Stimulated activated naive CD8-positive, alpha-beta T cell treated with anti-CD3 and anti-CD28 coated beads, Interleukin-15, Interleukin-2, amounts not matched to agents 100 ng/mL and 50 ng/mL, for 24 hours (primary cell): ENCODE results near the gene PLCD1.
"Not testable (repeated sequence)": the region's sequence is repeated elsewhere in the genome, so short reads cannot be mapped to it uniquely, and the experiment has no call there.

ENCODE experiments used
- H3K27ac Mint-ChIP-seq: one replicate; pipeline ENCODE4 v1.8.0; 2021; ENCODE audit warnings: mild to moderate bottlenecking, mixed read lengths
- H3K27me3 Mint-ChIP-seq: one replicate; pipeline ENCODE4 v1.8.0; 2021; ENCODE audit warnings: mixed read lengths
- H3K36me3 Mint-ChIP-seq: one replicate; pipeline ENCODE4 v1.8.0; 2021; ENCODE audit warnings: low read depth, mixed read lengths
- H3K4me1 Mint-ChIP-seq: one replicate; pipeline ENCODE4 v1.8.0; 2021; ENCODE audit warnings: low read depth, mixed read lengths
- H3K4me3 Mint-ChIP-seq: one replicate; pipeline ENCODE4 v1.8.0; 2021; ENCODE audit warnings: mild to moderate bottlenecking, mixed read lengths
- H3K9me3 Mint-ChIP-seq: one replicate; pipeline ENCODE4 v1.8.0; 2021; ENCODE audit warnings: mixed read lengths

PLCD1 gene

GRCh38 chr3:37991823-37992222 is 37.6 kb downstream of the PLCD1 start:
- Mint-ChIP-seq H3K27me3 (no peaks in the 10 kb centered on the region), H3K9me3 (no peaks in the 10 kb centered on the region), H3K27ac (no peak overlapping the region), H3K4me3 (no peak overlapping the region), H3K4me1 (peaks cover 33% of the 10 kb centered on the region), H3K36me3 (peaks cover 8% of the 10 kb centered on the region)

DNA sequence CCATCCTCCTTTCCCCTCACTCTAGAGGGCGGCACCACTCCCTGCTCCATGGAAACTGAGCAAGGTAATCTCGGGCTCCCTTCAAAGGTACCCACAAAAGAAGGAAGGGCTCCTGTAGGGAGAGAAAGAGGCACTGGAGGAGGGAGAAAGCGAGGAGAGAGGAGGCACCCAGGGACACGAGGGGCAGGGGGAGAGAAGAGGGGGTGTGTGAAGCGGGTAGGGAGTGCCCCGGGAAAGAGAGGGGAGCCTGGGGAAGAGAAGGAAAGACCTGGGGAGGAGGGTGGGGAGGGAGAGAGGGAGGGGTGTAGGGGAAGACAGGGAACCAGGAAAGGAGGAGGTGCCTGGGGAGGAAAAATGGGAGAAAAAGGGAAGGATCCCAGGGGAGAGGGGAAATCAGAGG is 38.3 kb downstream of the PLCD1 start:
- no peaks in the 10 kb centered on the region for H3K27me3 Mint-ChIP-seq
- H3K9me3 Mint-ChIP-seq: no peaks in the 10 kb centered on the region
- no peak overlapping the region for H3K27ac Mint-ChIP-seq
- H3K4me3 Mint-ChIP-seq: no peak overlapping the region
- peaks cover under 1% of the 10 kb centered on the region for H3K36me3 Mint-ChIP-seq
- H3K4me1 Mint-ChIP-seq: peaks cover 26% of the 10 kb centered on the region

- no peak within 1 kb of the TSS for H3K27ac Mint-ChIP-seq
- H3K4me3 Mint-ChIP-seq: no peak within 1 kb of the TSS
- H3K4me1 Mint-ChIP-seq: peaks cover 20% of the 10 kb centered on the region
- no peaks in the 10 kb centered on the region for H3K36me3 Mint-ChIP-seq
- H3K9me3 Mint-ChIP-seq: no peaks in the 10 kb centered on the region
- H3K27me3 Mint-ChIP-seq: no peaks in the 10 kb centered on the region
These were observed 38.9 kb downstream of the PLCD1 start, which contains the start of gene VILL for GRCh38 chr3:37990527-37990926. Gene VILL, plus strand, starts transcription at chr3:37990786. Its CDS starts 2,887 bp downstream, at chr3:37993673.

DNA sequence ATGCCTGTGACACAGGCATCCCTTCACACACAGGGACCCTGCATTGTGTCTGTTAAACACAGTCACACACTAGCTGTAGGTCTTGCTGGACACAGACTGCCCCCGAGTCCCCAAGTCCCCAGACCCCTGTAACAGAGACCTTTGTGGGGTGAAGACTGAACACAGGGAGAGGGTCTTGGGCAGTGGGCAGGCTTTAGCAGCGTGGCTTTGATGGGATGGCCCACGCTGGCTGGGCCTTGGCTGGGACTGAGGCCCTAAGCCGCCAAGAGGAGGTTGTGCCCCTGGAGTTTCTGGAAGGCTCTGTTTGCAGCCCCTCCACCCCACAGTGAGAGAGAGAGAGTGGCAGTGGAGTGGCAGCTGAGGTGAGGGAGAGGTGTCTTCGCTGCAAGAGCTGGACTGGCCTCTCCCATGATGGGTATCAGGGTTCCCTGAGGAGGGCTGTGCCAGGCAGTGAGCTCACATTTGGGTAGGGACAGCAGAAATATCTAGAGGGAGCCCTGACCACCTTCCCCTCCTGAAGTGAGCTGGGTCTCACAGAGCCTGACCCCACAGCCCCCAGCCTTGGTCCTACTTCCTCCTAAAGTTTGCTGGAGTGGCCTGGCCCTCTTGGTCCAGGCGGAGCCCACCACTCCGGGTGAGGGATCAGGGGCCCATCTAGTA is 39.5 kb downstream of the PLCD1 start:
- H3K9me3 Mint-ChIP-seq: no peaks in the 10 kb centered on the region
- H3K27me3 Mint-ChIP-seq: no peaks in the 10 kb centered on the region
- no peaks in the 10 kb centered on the region for H3K36me3 Mint-ChIP-seq
- peaks cover 14% of the 10 kb centered on the region for H3K4me1 Mint-ChIP-seq
- no peak overlapping the region for H3K27ac Mint-ChIP-seq
- H3K4me3 Mint-ChIP-seq: no peak overlapping the region

DNA sequence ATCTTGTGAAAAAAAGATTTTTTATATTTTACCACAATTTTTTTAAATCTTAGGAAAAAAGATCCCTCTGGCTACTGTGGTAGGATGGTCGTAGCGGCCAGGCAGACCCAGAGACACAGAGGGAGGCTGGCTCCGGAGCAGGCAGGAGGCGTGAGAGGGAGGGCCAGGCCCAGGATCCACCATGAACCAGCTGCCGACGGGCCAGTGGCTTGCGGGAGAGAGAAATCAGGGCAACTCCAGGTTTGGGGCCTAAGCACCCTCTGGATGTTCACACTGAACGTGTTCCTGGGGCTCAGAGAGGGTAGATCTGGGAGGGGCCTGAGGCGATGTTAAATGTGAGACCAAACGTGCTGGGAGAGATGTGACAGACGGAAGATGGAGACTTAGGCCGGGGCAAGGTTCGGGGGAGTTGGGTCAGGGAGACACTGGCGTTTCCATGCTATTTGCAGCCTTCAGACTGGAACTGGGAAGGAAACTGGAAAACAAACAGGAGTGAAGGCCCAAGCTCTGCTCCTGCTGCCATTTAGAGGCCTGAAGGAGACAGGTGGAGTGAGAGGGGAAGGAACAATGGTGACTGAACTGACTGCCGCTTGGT is 40.4 kb downstream of the PLCD1 start:
- Mint-ChIP-seq H3K4me3 (no peak overlapping the region), H3K27ac (no peak overlapping the region), H3K27me3 (no peaks in the 10 kb centered on the region), H3K9me3 (no peaks in the 10 kb centered on the region), H3K36me3 (no peaks in the 10 kb centered on the region), H3K4me1 (peaks cover 8% of the 10 kb centered on the region)

DNA sequence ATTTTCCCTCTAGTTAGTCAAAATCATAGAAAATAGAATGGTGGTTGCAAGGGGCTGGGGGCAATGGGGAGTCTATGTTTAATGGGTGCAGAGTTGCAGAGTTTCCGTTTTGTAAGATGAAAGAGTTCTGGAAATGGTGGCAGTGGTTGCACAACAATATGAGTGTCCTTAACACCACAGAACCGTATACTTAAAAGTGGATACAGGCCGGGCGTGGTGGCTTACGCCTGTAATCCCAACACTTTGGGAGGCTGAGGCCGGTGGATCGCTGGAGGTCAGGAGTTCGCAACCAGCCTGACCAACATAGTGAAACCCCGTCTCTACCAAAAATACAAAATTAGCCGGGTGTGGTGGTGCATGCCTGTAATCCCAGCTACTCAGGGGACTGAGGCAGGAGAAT is 41.1 kb downstream of the PLCD1 start:
- not testable (repeated sequence) for H3K27ac Mint-ChIP-seq, H3K9me3 Mint-ChIP-seq, H3K4me1 Mint-ChIP-seq, H3K36me3 Mint-ChIP-seq, H3K27me3 Mint-ChIP-seq, H3K4me3 Mint-ChIP-seq

GRCh38 chr3:37987751-37988179 is 41.7 kb downstream of the PLCD1 start:
- Mint-ChIP-seq H3K4me1 (no peaks in the 10 kb centered on the region), H3K4me3 (no peak overlapping the region), H3K9me3 (no peaks in the 10 kb centered on the region), H3K27me3 (no peaks in the 10 kb centered on the region), H3K36me3 (no peaks in the 10 kb centered on the region), H3K27ac (no peak overlapping the region)

DNA sequence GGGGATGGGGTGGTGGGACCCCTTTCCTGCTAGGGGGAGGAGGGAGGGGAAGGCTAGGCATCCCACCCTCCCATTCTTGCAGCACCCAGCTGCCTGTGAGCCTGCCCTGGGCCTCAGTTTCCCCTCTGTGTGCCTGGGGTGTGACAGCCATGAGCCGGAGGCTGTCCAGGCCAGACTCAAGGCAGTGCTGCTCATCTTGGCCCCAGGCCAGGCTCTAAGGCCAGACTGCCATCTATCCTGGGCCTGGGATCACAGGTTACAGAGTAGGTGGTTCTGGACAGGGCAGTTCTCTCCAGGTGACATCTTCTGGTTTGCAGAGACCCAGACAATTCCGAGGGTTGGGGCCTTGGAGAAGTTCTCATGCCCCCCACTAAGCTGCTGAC is 42.1 kb downstream of the PLCD1 start:
- H3K4me1 Mint-ChIP-seq: no peaks in the 10 kb centered on the region
- no peaks in the 10 kb centered on the region for H3K9me3 Mint-ChIP-seq
- H3K4me3 Mint-ChIP-seq: no peak overlapping the region
- no peaks in the 10 kb centered on the region for H3K27me3 Mint-ChIP-seq
- H3K27ac Mint-ChIP-seq: no peak overlapping the region
- no peaks in the 10 kb centered on the region for H3K36me3 Mint-ChIP-seq

- H3K27ac Mint-ChIP-seq: no peak overlapping the region
These were observed 42.7 kb downstream of the PLCD1 start for GRCh38 chr3:37986479-37987314.

GRCh38 chr3:37985637-37986320 is 43.7 kb downstream of the PLCD1 start:
- no peaks in the 10 kb centered on the region for H3K4me1 Mint-ChIP-seq
- H3K4me3 Mint-ChIP-seq: no peak overlapping the region
- H3K27ac Mint-ChIP-seq: no peak overlapping the region
- no peaks in the 10 kb centered on the region for H3K9me3 Mint-ChIP-seq
- no peaks in the 10 kb centered on the region for H3K27me3 Mint-ChIP-seq
- H3K36me3 Mint-ChIP-seq: no peaks in the 10 kb centered on the region

More at GRCh38 chr3:37986479-37987314, 42.7 kb downstream of the PLCD1 start:
- no peak overlapping the region for H3K4me3 Mint-ChIP-seq
- H3K4me1 Mint-ChIP-seq: no peaks in the 10 kb centered on the region
- H3K9me3 Mint-ChIP-seq: no peaks in the 10 kb centered on the region
- no peaks in the 10 kb centered on the region for H3K27me3 Mint-ChIP-seq
- no peaks in the 10 kb centered on the region for H3K36me3 Mint-ChIP-seq

DNA sequence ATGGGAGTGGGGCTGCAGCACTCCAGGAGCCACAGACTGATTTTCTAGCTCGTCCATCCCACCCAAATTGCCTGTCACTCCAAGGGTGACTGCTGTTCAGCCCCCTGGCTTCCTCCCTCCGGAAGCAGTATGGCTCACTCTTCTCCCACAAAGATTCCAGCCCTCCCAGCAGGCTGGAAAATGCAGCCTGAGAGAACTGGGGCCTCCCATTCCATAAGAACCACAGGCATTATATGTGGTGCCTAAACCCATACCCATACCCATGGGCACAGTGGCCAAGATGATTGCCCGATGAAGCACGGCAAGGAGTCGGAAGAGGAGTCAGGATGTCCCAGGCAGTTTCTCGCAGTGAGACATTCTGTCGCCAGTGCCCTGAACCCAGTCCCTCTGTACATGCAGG is 44.8 kb downstream of the PLCD1 start:
- Mint-ChIP-seq H3K9me3 (no peaks in the 10 kb centered on the region), H3K27me3 (no peaks in the 10 kb centered on the region), H3K4me3 (no peak overlapping the region), H3K27ac (no peak overlapping the region), H3K36me3 (no peaks in the 10 kb centered on the region), H3K4me1 (no peaks in the 10 kb centered on the region)

- Mint-ChIP-seq H3K9me3 (no peaks in the 10 kb centered on the region), H3K27ac (no peak overlapping the region), H3K36me3 (no peaks in the 10 kb centered on the region), H3K27me3 (no peaks in the 10 kb centered on the region), H3K4me3 (no peak overlapping the region), H3K4me1 (no peaks in the 10 kb centered on the region)
These were observed 45.4 kb downstream of the PLCD1 start for GRCh38 chr3:37984051-37984450.

DNA sequence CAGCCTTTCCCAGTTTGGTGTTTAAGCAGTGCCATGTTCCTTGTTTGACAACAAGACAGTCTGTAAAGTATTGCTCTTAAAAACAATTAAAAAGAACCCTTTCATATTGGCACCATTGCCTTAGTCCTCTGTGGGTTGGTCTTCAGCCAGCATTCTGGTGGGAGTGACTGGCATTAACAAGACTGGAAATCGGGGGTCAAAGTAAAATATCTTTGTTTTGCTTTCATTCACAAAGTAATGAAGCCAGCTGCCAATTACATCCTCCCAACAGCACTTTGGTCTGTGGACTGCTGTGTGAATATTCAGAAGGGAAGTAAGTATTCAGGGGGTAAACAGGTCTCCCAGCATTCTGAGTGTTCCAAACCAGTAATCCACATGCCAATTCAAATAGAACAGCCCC is 47.1 kb downstream of the PLCD1 start:
- H3K9me3 Mint-ChIP-seq: no peaks in the 10 kb centered on the region
- H3K4me1 Mint-ChIP-seq: no peaks in the 10 kb centered on the region
- H3K4me3 Mint-ChIP-seq: no peak overlapping the region
- no peak overlapping the region for H3K27ac Mint-ChIP-seq
- no peaks in the 10 kb centered on the region for H3K36me3 Mint-ChIP-seq
- no peaks in the 10 kb centered on the region for H3K27me3 Mint-ChIP-seq

- Mint-ChIP-seq H3K4me3 (no peak overlapping the region), H3K9me3 (no peaks in the 10 kb centered on the region), H3K4me1 (no peaks in the 10 kb centered on the region), H3K27ac (no peak overlapping the region), H3K36me3 (no peaks in the 10 kb centered on the region), H3K27me3 (no peaks in the 10 kb centered on the region)
These were observed 48.1 kb downstream of the PLCD1 start for GRCh38 chr3:37981348-37981664.
